T-helper 2 cell treated with Interferon-gamma antibody and Interleukin-4, amounts not matched to agents 100 ng/mL and 5 ng/mL, for 36 hours (primary cell): ENCODE measurements around the gene ATP7B. TPM values are rescaled to one million over a fixed set of nuclear protein-coding genes. Genes with fewer than 3 reads are reported as not detected.

Source experiments
- intact Hi-C: fragments of 100-400 bp; cut with micrococcal nuclease; formaldehyde crosslinking; loops from one replicate; pipeline ENCODE4 v1.15.1; 2023
- total RNA-seq: library from RNA; stranded (reverse); gene quantifications from 2 replicates; pipeline ENCODE4 v1.2.3, GENCODE V29; 2022

The ATP7B gene
- total RNA-seq, 1 donor from 2014 or later, result 1.9 TPM

- intact Hi-C loops, result no loop called here
Observed at GRCh38 chr13:51978796-51979556, 32.3 kb downstream of the ATP7B start.

GRCh38 chr13:51977625-51978024 lies 33.6 kb downstream of the ATP7B start:
- intact Hi-C loops, result no loop called here

- intact Hi-C loops, result no loop called here
Observed at GRCh38 chr13:51976890-51977289, 34.4 kb downstream of the ATP7B start.

GRCh38 chr13:51976423-51976822 lies 34.8 kb downstream of the ATP7B start:
- intact Hi-C loops, result no loop called here

GRCh38 chr13:51974482-51974881 lies 36.8 kb downstream of the ATP7B start:
- intact Hi-C loops, result no loop called here

- intact Hi-C loops, result no loop called here
Observed at GRCh38 chr13:51971520-51972426, 39.5 kb downstream of the ATP7B start.

GRCh38 chr13:51970349-51970748 lies 40.9 kb downstream of the ATP7B start:
- intact Hi-C loops, result no loop called here

GRCh38 chr13:51967482-51968446 lies 43.5 kb downstream of the ATP7B start:
- intact Hi-C loops, result no loop called here

GRCh38 chr13:51966186-51966585 lies 45.1 kb downstream of the ATP7B start:
- intact Hi-C loops, result no loop called here

GRCh38 chr13:51961493-51962403 lies 49.5 kb downstream of the ATP7B start:
- intact Hi-C loops, result no loop called here

GRCh38 chr13:51960766-51961165 lies 50.5 kb downstream of the ATP7B start:
- intact Hi-C loops, result no loop called here

GRCh38 chr13:51959773-51960172 lies 51.5 kb downstream of the ATP7B start:
- intact Hi-C loops, result no loop called here

GRCh38 chr13:51958217-51958547 lies 53.1 kb downstream of the ATP7B start:
- intact Hi-C loops, result no loop called here

GRCh38 chr13:51957377-51958216 lies 53.7 kb downstream of the ATP7B start:
- intact Hi-C loops, result no loop called here

- intact Hi-C loops, result no loop called here
Observed at GRCh38 chr13:51956717-51957116, 54.5 kb downstream of the ATP7B start.

GRCh38 chr13:51955816-51956603 lies 55.2 kb downstream of the ATP7B start:
- intact Hi-C loops, result no loop called here

GRCh38 chr13:51955281-51955771 lies 55.9 kb downstream of the ATP7B start:
- intact Hi-C loops, result no loop called here
